GM12873 (cell line): Measurements from ENCODE around the gene PRSS53.

Source experiments
- TF ChIP-seq, protein P1 (sequence below): IDR thresholded peaks from 2 replicates; pipeline ENCODE4 v1.5.1; 2012; ENCODE audit warnings: low read depth, mild to moderate bottlenecking, moderate library complexity, low read length, control low read depth; ENCODE audit not compliant: insufficient read depth; ENCODE audit errors: missing control alignments

PRSS53 gene

DNA sequence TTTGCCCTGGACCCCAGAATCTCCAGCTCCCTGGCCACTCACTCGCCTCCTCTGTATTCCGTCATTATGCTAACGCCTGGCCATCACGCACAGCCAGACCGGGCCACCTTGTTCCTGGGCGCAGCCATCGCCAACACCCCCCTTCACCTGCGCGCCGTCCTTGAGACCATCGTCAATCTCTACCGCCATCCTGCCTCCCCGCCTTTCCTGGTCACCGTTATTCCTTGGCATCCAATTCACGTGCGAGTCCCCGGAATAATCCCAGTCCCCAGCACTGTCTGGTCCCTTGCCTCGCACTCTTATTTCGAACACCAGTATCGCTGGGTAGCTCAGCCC is 5.3 kb upstream of the PRSS53 start:
- TF ChIP-seq, protein P1, sequence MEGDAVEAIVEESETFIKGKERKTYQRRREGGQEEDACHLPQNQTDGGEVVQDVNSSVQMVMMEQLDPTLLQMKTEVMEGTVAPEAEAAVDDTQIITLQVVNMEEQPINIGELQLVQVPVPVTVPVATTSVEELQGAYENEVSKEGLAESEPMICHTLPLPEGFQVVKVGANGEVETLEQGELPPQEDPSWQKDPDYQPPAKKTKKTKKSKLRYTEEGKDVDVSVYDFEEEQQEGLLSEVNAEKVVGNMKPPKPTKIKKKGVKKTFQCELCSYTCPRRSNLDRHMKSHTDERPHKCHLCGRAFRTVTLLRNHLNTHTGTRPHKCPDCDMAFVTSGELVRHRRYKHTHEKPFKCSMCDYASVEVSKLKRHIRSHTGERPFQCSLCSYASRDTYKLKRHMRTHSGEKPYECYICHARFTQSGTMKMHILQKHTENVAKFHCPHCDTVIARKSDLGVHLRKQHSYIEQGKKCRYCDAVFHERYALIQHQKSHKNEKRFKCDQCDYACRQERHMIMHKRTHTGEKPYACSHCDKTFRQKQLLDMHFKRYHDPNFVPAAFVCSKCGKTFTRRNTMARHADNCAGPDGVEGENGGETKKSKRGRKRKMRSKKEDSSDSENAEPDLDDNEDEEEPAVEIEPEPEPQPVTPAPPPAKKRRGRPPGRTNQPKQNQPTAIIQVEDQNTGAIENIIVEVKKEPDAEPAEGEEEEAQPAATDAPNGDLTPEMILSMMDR: no peak

DNA sequence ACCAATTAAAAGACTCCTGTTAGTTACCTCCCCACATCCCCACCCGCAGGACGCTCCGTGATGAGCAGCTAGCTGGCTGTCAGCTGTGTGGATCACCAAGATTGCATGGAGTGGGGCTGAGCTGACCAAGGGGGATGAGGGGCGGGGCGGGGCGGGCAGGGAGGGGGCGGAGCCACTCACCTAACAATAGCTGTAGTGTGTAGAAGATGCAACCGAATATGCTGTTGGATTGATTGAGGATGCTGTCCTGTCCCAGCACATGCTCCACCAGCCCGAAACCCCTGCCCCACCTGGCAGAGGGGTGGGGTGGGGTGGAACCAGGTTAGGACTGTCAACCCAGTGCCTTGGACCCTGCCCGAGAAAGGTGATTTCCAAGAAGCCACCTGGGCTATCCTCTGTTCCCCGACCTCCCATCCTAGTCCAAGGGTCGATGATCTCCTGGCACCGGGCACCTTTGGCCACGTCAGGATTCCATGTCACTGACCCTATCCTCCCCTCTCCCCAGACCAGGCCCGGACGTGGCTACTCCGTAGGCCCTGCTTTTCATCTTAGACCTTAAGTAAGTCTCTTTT is 4.5 kb upstream of the PRSS53 start:
- TF ChIP-seq, protein P1: no peak

DNA sequence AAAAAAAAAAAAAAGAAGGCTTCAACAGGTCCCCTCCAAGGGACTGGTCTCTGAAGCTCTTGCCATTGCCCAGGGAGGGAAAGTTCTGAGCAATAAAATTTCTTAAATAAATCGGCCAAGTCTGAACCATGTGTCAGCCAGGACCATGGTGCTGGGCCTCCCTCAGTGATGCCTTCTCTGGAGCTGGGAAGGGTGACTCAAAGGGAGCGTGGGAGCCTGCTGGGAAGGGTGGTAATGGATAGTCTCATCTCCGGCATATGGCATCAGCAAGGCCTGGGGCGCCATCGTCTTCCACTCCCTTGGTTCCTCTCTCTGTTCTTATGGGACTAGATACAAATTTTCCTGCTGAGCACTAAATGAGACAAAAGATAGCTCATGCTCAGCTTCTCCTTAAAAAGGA is 3.6 kb upstream of the PRSS53 start:
- TF ChIP-seq, protein P1: no peak

GRCh38 chr16:31090540-31090939 is 1.8 kb upstream of the PRSS53 start:
- TF ChIP-seq, protein P1: no peak

- TF ChIP-seq, protein P1: no peak
Observed at GRCh38 chr16:31089199-31089598, 456 bp upstream of the PRSS53 start.

DNA sequence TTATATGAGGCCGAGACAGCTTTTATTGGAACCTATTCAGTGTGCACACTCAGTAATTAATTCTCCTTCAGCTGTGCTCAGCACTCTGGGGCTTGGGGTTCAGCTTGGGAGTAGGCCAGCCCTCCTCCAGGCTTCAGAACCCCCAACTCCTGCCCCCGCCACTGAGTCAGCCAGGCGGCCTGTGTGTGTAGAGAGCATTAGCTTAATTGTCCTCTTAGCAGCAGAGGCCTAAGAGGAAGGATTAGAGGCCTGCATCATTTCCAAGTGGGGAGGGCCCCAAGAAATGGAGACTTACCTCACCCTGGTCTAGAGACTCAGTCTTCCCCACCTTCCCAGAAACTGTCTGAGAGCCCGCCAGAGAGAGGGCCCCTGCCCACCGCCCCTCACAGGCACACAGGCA is 772 bp downstream of the PRSS53 start:
- TF ChIP-seq, protein P1: no peak

GRCh38 chr16:31087481-31087880 is 1.3 kb downstream of the PRSS53 start:
- TF ChIP-seq, protein P1: no peak
